Astrocyte (in vitro differentiated cells and primary cell): Measurements from ENCODE around the gene KRTAP5-8. TPM values are rescaled to one million over a fixed set of nuclear protein-coding genes. Genes with fewer than 3 reads are reported as not detected.

ENCODE experiments used
- DNase-seq: peaks from one replicate; pipeline ENCODE4 v3.0.0-alpha.2; 2010; ENCODE audit warnings: low read depth
- FAIRE-seq: peaks from 2 replicates; lab custom pipeline; 2011; peaks lifted over from hg19 to GRCh38; lab: Jason Lieb, UNC
- H2AFZ ChIP-seq: 2 replicates; pipeline ENCODE4 v1.6.0; 2012; ENCODE audit warnings: low read depth, low read length, inconsistent platforms
- H3K27ac ChIP-seq: 2 replicates; pipeline ENCODE4 v1.5.1; 2011; ENCODE audit warnings: low read depth, low read length, inconsistent platforms
- H3K27me3 ChIP-seq: 2 replicates; pipeline ENCODE4 v1.6.0; 2011; ENCODE audit warnings: low read length, inconsistent platforms; ENCODE audit not compliant: insufficient read depth
- H3K36me3 ChIP-seq: 2 replicates; pipeline ENCODE4 v1.5.1; 2011; ENCODE audit warnings: low read length, inconsistent platforms; ENCODE audit not compliant: insufficient read depth
- H3K4me1 ChIP-seq: 2 replicates; pipeline ENCODE4 v1.5.1; 2011; ENCODE audit warnings: low read length, inconsistent platforms; ENCODE audit not compliant: insufficient read depth
- H3K4me2 ChIP-seq: 2 replicates; pipeline ENCODE4 v1.6.0; 2012; ENCODE audit warnings: low read length, inconsistent platforms
- H3K4me3 ChIP-seq: 2 replicates; pipeline ENCODE4 v1.5.1; 2011; ENCODE audit warnings: low read depth, mild to moderate bottlenecking, low read length, inconsistent platforms; ENCODE audit not compliant: insufficient read depth
- H3K79me2 ChIP-seq: 2 replicates; pipeline ENCODE4 v1.6.0; 2012; ENCODE audit warnings: mild to moderate bottlenecking, low read length, inconsistent platforms; ENCODE audit not compliant: insufficient read depth
- H3K9ac ChIP-seq: 2 replicates; pipeline ENCODE4 v1.6.0; 2012; ENCODE audit warnings: mild to moderate bottlenecking, low read length, inconsistent platforms
- H3K9me3 ChIP-seq: 2 replicates; pipeline ENCODE4 v1.5.1; 2012; ENCODE audit warnings: low read depth, mild to moderate bottlenecking, low read length, inconsistent platforms; ENCODE audit not compliant: insufficient read depth
- H4K20me1 ChIP-seq: 2 replicates; pipeline ENCODE4 v1.6.0; 2012; ENCODE audit warnings: low read length, inconsistent platforms; ENCODE audit not compliant: insufficient read depth
- H3K27ac Mint-ChIP-seq: one replicate; pipeline ENCODE4 v1.8.0; 2021; ENCODE audit warnings: mild to moderate bottlenecking, mixed read lengths; ENCODE audit not compliant: unreplicated experiment
- H3K27me3 Mint-ChIP-seq: one replicate; pipeline ENCODE4 v1.8.0; 2021; ENCODE audit warnings: low read depth, mixed read lengths; ENCODE audit not compliant: unreplicated experiment
- H3K36me3 Mint-ChIP-seq: one replicate; pipeline ENCODE4 v1.8.0; 2021; ENCODE audit warnings: low read depth, mixed read lengths; ENCODE audit not compliant: unreplicated experiment
- H3K4me1 Mint-ChIP-seq: one replicate; pipeline ENCODE4 v1.8.0; 2021; ENCODE audit warnings: low read depth, mixed read lengths; ENCODE audit not compliant: unreplicated experiment
- H3K4me3 Mint-ChIP-seq: one replicate; pipeline ENCODE4 v1.8.0; 2021; ENCODE audit warnings: mild to moderate bottlenecking, moderate library complexity, mixed read lengths; ENCODE audit not compliant: unreplicated experiment
- H3K9me3 Mint-ChIP-seq: one replicate; pipeline ENCODE4 v1.8.0; 2021; ENCODE audit warnings: mild to moderate bottlenecking, mixed read lengths; ENCODE audit not compliant: unreplicated experiment
- EZH2 ChIP-seq: IDR thresholded peaks from 2 replicates; pipeline ENCODE4 v1.6.1; 2012; ENCODE audit warnings: mild to moderate bottlenecking, low read length, inconsistent platforms; ENCODE audit not compliant: insufficient read depth
- total RNA-seq: library from RNA; stranded (reverse); gene quantifications from 2 replicates; pipeline ENCODE4 v1.2.1, GENCODE V29; 2021
- TF ChIP-seq, protein P1 (sequence below): IDR thresholded peaks from 2 replicates; pipeline ENCODE4 v1.5.1; 2011; ENCODE audit warnings: low read depth, mild to moderate bottlenecking, inconsistent platforms, low read length, moderate library complexity; ENCODE audit not compliant: insufficient read depth

The KRTAP5-8 gene
- total RNA-seq, 1 donor from 2014 or later = not detected

DNA sequence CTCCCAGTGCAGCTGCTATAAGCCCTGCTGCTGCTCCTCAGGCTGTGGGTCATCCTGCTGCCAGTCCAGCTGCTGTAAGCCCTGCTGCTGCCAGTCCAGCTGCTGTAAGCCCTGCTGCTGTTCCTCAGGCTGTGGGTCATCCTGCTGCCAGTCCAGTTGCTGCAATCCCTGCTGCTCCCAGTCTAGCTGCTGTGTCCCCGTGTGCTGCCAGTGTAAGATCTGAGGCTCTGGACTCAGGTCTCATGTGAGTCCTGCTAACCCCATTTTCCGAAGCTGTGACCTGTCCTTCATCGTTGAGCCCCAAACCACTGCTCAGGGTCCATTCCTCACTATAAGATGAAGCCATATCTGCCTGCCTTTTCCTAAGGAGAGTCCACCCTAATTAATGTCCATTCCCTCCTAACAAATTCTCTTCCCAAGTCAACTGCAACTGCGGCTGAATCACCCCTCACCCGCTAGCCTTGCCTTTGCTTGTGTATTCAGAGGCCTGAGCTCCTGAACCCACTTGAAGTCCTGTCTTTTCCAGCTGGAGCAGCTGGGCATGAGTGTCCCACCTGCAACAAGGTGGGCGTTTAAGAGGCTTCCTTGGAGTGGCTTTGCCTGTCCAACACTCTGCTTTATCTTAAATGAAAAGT lies 10.1 kb upstream of the KRTAP5-8 start:
- H2AFZ ChIP-seq = no peak overlapping the region
- H4K20me1 ChIP-seq = no peaks in the 10 kb centered on the region
- H3K27ac ChIP-seq = no peak overlapping the region
- H3K36me3 ChIP-seq = no peaks in the 10 kb centered on the region
- H3K27ac Mint-ChIP-seq = no peak overlapping the region
- H3K4me1 Mint-ChIP-seq = no peaks in the 10 kb centered on the region
- no peak for FAIRE-seq
- H3K9ac ChIP-seq = no peak overlapping the region
- peaks cover 8% of the 10 kb centered on the region for H3K9me3 Mint-ChIP-seq
- TF ChIP-seq EZH2 = no peak
- TF ChIP-seq, protein P1, sequence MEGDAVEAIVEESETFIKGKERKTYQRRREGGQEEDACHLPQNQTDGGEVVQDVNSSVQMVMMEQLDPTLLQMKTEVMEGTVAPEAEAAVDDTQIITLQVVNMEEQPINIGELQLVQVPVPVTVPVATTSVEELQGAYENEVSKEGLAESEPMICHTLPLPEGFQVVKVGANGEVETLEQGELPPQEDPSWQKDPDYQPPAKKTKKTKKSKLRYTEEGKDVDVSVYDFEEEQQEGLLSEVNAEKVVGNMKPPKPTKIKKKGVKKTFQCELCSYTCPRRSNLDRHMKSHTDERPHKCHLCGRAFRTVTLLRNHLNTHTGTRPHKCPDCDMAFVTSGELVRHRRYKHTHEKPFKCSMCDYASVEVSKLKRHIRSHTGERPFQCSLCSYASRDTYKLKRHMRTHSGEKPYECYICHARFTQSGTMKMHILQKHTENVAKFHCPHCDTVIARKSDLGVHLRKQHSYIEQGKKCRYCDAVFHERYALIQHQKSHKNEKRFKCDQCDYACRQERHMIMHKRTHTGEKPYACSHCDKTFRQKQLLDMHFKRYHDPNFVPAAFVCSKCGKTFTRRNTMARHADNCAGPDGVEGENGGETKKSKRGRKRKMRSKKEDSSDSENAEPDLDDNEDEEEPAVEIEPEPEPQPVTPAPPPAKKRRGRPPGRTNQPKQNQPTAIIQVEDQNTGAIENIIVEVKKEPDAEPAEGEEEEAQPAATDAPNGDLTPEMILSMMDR = no peak
- no peaks in the 10 kb centered on the region for H3K9me3 ChIP-seq
- no peak overlapping the region for H3K4me3 ChIP-seq
- no peak overlapping the region for H3K4me2 ChIP-seq
- H3K4me1 ChIP-seq = no peaks in the 10 kb centered on the region
- DNase-seq = no peak
- no peaks in the 10 kb centered on the region for H3K27me3 ChIP-seq
- peaks cover 5% of the 10 kb centered on the region for H3K36me3 Mint-ChIP-seq
- H3K4me3 Mint-ChIP-seq = no peak overlapping the region
- peaks cover 42% of the 10 kb centered on the region for H3K27me3 Mint-ChIP-seq
- no peaks in the 10 kb centered on the region for H3K79me2 ChIP-seq

DNA sequence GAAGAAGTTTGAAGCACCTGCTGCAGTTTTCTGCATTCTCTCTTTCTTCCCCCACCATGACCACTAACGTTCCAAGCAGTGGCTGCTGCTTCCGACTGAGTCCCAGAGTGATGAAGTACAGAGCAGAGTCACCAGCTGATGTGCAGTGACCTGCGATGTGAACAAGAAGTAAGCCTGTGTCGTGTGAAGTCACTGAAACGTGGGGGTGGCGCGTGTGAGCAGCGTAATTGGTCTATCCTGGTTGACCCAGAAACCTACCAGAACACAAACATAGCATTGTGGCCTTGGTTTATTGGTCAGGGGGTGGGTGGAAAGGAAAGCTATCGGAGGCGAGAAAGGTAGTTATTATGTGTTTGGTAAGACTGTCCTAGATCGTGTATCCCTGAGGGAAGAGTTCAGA lies 7.2 kb upstream of the KRTAP5-8 start:
- Mint-ChIP-seq H3K36me3 (peaks cover 5% of the 10 kb centered on the region), H3K27ac (no peak overlapping the region), H3K4me3 (no peak overlapping the region), H3K4me1 (no peaks in the 10 kb centered on the region), H3K9me3 (peaks cover 6% of the 10 kb centered on the region), H3K27me3 (peaks cover 39% of the 10 kb centered on the region)
- Histone ChIP-seq H3K4me1 (no peaks in the 10 kb centered on the region), H3K36me3 (no peaks in the 10 kb centered on the region), H3K4me3 (no peak overlapping the region), H3K27ac (no peak overlapping the region), H2AFZ (no peak overlapping the region), H3K79me2 (no peaks in the 10 kb centered on the region), H3K9ac (no peak overlapping the region), H3K9me3 (no peaks in the 10 kb centered on the region), H3K4me2 (no peak overlapping the region), H3K27me3 (no peaks in the 10 kb centered on the region), H4K20me1 (no peaks in the 10 kb centered on the region)
- no peak for FAIRE-seq
- DNase-seq = no peak
- TF ChIP-seq, protein P1 = no peak
- TF ChIP-seq EZH2 = no peak

DNA sequence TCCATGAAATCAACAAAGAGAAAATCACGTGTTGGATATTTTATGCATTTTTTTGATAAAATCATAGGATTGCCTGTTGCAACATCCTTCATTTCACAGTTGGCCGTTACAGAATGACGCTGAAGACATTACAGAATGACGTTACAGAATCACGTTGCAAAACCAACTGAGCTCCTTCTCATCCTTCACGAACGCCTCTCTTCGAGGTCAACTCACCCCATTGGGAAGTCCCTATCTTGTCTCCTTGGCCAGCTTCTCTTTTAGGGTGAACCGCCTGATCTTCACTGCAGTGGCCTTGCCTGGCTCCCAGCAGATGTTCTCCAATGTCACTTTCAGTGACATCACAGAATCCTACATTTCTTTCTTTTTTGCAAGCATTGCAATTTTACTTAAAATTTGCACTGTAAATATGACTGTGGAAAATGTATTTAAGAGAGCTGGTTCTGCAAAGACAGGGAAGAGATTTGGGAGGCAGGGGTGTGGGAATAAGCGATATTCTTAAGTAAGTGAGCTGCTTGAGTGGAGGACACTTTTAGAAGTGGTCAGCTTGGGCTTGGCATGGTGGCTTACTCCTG lies 5.7 kb upstream of the KRTAP5-8 start:
- H3K4me1 Mint-ChIP-seq = no peaks in the 10 kb centered on the region

More for the DNA sequence above, 5.7 kb upstream of the KRTAP5-8 start:
- Histone ChIP-seq H2AFZ (no peak overlapping the region), H3K27ac (no peak overlapping the region), H4K20me1 (no peaks in the 10 kb centered on the region), H3K9me3 (no peaks in the 10 kb centered on the region), H3K4me2 (no peak overlapping the region), H3K4me1 (no peaks in the 10 kb centered on the region), H3K9ac (no peak overlapping the region), H3K36me3 (no peaks in the 10 kb centered on the region), H3K27me3 (no peaks in the 10 kb centered on the region), H3K4me3 (no peak overlapping the region), H3K79me2 (no peaks in the 10 kb centered on the region)
- no peak for FAIRE-seq
- Mint-ChIP-seq H3K4me3 (no peak overlapping the region), H3K27ac (no peak overlapping the region), H3K36me3 (peaks cover 2% of the 10 kb centered on the region), H3K27me3 (peaks cover 31% of the 10 kb centered on the region), H3K9me3 (peaks cover 6% of the 10 kb centered on the region)
- no peak for TF ChIP-seq EZH2
- TF ChIP-seq, protein P1 = no peak
- DNase-seq = no peak
